Measurements from ENCODE around the gene CTAGE4. TPM values are rescaled to one million over a fixed set of nuclear protein-coding genes. Genes with fewer than 3 reads are reported as not detected.
"Not testable (repeated sequence)": the region's sequence is repeated elsewhere in the genome, so short reads cannot be mapped to it uniquely, and the experiment has no call there.

Gene CTAGE4
- total and polyA plus RNA-seq, 2 donors: 0.27 to 7.8 TPM

DNA sequence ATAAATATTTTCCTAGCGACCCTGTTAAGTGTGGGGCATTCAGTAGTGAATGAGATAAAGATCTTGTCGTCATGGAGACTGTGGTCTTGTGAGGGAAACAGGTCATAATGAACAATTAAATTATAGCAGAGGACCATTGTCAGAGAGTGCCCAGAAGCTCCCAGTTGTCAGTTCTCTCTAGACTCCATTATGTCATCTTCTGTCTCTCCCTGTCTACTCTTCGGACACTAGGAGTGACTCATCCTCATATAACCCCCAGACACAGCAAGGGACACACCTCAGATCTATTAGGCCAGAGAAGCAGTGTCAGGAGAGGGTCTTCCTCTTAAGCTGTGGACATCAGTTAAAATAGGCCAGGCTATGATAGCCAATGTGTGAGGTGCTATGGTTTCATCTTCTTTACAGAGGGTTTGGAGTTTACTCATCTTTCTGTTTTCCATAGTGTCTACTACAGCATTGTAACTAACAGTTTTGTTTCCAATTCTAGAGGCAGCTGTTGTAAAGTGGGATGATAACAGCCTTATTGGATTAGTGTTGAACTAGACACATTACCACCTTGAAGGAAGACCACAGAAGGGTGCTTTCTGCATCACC lies 5.4 kb downstream of the CTAGE4 start:
- DNase-seq (ENCODE audit: extremely low spot score): not testable (repeated sequence)

GRCh38 chr7:144193782-144194181 lies 10.5 kb downstream of the CTAGE4 start:
- not testable (repeated sequence) for H3K27ac ChIP-seq (ENCODE audit: low read depth); H3K36me3 ChIP-seq (ENCODE audit: insufficient read depth); DNase-seq (ENCODE audit: extremely low spot score); H3K4me1 ChIP-seq (ENCODE audit: insufficient read depth); H3K4me3 ChIP-seq (ENCODE audit: low read depth, low read length)
- no CpG with 5 or more reads among the region's 11 CpGs for WGBS

More for the DNA sequence above, 5.4 kb downstream of the CTAGE4 start:
- not testable (repeated sequence) for H3K4me1 ChIP-seq (ENCODE audit: insufficient read depth); H3K27ac ChIP-seq (ENCODE audit: low read depth); H3K36me3 ChIP-seq (ENCODE audit: insufficient read depth); H3K4me3 ChIP-seq (ENCODE audit: low read depth, low read length)
- WGBS: no CpG with 5 or more reads among the region's 3 CpGs

GRCh38 chr7:144194453-144194852 lies 11.2 kb downstream of the CTAGE4 start:
- not testable (repeated sequence) for H3K4me1 ChIP-seq (ENCODE audit: insufficient read depth); H3K4me3 ChIP-seq (ENCODE audit: low read depth, low read length); H3K27ac ChIP-seq (ENCODE audit: low read depth); DNase-seq (ENCODE audit: extremely low spot score); H3K36me3 ChIP-seq (ENCODE audit: insufficient read depth)
- WGBS: no CpG with 5 or more reads among the region's 6 CpGs

GRCh38 chr7:144195212-144195872 lies 12.1 kb downstream of the CTAGE4 start, which contains the start of gene ARHGEF35:
Gene ARHGEF35, minus strand, starts transcription at chr7:144195833. Its CDS starts 7,450 bp downstream, at chr7:144188383.
- not testable (repeated sequence) for H3K27ac ChIP-seq (ENCODE audit: low read depth)
- under 1% methylated on average over 15 of the region's 51 CpGs for WGBS

GRCh38 chr7:144198934-144199333 lies 15.7 kb downstream of the CTAGE4 start:
- not testable (repeated sequence) for H3K4me1 ChIP-seq (ENCODE audit: insufficient read depth); DNase-seq (ENCODE audit: extremely low spot score); H3K4me3 ChIP-seq (ENCODE audit: low read depth, low read length); H3K36me3 ChIP-seq (ENCODE audit: insufficient read depth); H3K27ac ChIP-seq (ENCODE audit: low read depth)
- WGBS: 83% methylated on average over 3 of the region's 4 CpGs

More at GRCh38 chr7:144195212-144195872, 12.1 kb downstream of the CTAGE4 start, which contains the start of gene ARHGEF35:
- H3K36me3 ChIP-seq (ENCODE audit: insufficient read depth); H3K4me3 ChIP-seq (ENCODE audit: low read depth, low read length); H3K4me1 ChIP-seq (ENCODE audit: insufficient read depth); DNase-seq (ENCODE audit: extremely low spot score): not testable (repeated sequence)

DNA sequence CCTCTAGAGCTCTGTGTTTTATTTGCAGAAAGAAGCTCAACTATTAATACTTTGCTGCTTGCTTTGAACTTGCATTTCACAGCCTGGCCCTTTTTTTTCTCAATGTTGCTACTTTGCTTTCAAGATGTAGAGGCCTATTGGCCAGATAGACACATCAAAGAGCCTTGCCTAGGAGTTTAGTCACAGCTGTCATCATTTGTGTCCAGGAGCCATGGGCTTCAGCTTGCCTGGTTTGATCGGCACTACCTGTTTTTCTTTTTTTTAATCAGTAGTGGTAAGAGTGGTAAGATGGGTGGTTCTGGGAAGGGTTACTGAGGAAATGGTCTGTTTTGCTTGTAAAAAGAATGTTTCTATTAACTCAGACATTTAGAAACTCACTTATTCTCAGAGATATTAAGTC lies 18.7 kb downstream of the CTAGE4 start:
- no CpG with 5 or more reads among the region's 1 CpG for WGBS
- H3K27ac ChIP-seq (ENCODE audit: low read depth); DNase-seq (ENCODE audit: extremely low spot score); H3K4me3 ChIP-seq (ENCODE audit: low read depth, low read length); H3K36me3 ChIP-seq (ENCODE audit: insufficient read depth); H3K4me1 ChIP-seq (ENCODE audit: insufficient read depth): not testable (repeated sequence)

DNA sequence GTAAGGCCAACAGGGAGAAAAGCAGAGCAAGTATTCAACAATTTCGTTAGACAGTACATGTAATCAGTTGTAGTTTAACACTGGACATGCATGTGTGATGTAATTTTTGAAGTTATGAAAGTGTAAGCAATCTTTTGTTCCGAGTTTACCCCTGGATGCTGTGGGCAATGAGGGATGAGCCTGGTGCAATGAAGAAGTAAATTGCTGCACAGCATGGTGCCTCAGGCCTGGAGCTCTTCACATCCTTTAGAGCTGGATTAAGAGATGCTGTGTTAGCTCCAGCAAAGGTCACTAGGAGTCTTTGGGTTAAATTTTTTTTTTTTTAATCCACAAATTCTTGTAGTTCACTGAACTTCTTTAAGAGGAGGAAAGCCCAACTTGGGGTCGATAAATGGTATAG lies 19.8 kb downstream of the CTAGE4 start:
- not testable (repeated sequence) for DNase-seq (ENCODE audit: extremely low spot score); H3K4me3 ChIP-seq (ENCODE audit: low read depth, low read length); H3K4me1 ChIP-seq (ENCODE audit: insufficient read depth); H3K36me3 ChIP-seq (ENCODE audit: insufficient read depth); H3K27ac ChIP-seq (ENCODE audit: low read depth)
- no CpG with 5 or more reads among the region's 3 CpGs for WGBS

- not testable (repeated sequence) for H3K36me3 ChIP-seq (ENCODE audit: insufficient read depth); DNase-seq (ENCODE audit: extremely low spot score); H3K27ac ChIP-seq (ENCODE audit: low read depth); H3K4me1 ChIP-seq (ENCODE audit: insufficient read depth); H3K4me3 ChIP-seq (ENCODE audit: low read depth, low read length)
- no CpG with 5 or more reads among the region's 5 CpGs for WGBS
These were observed 22.0 kb downstream of the CTAGE4 start for GRCh38 chr7:144205306-144205705.

- DNase-seq (ENCODE audit: extremely low spot score); H3K4me1 ChIP-seq (ENCODE audit: insufficient read depth); H3K36me3 ChIP-seq (ENCODE audit: insufficient read depth); H3K4me3 ChIP-seq (ENCODE audit: low read depth, low read length); H3K27ac ChIP-seq (ENCODE audit: low read depth): not testable (repeated sequence)
These were observed 33.9 kb downstream of the CTAGE4 start for GRCh38 chr7:144217200-144217599.

DNA sequence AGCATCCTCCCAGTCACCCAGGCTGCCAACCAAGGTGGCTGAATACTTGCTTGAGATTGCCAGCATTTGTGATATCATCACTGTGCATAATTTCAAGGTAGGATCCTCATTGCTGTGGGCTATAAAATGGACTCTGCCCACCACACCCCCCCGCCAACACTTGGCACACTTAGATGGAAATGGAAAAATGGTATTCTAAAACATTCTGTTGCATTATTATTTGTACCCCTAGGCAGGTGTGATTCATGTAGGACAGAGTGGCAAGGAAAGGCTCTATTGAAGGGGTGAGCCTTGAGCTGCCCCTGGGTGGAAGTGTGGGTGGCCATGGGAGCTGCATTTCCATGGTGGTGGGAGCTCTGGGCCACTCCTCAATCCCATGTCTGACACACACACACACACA lies 35.3 kb downstream of the CTAGE4 start:
- H3K4me1 ChIP-seq (ENCODE audit: insufficient read depth); H3K36me3 ChIP-seq (ENCODE audit: insufficient read depth); H3K4me3 ChIP-seq (ENCODE audit: low read depth, low read length); H3K27ac ChIP-seq (ENCODE audit: low read depth); DNase-seq (ENCODE audit: extremely low spot score): not testable (repeated sequence)
- WGBS: over 99% methylated on average over 1 of the region's 1 CpG

DNA sequence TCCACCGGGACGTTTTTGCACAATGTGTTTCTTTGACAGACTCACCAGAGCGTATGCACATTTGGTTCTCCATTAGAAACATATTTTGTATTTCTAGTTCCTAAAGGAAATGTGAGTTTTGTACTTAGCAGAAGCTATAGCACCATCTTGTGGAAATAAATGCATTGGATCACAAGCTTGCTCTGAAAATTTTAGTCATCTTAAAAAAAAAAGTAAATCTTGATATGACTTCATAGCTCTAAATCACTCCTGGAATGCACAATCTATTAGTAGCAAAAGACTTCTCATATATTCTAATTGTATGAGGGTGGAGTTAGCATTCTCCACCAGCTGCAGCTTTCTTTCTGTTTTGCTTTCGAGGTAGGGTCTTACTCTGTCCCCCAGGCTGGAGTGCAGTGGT lies 35.9 kb downstream of the CTAGE4 start:
- no CpG with 5 or more reads among the region's 4 CpGs for WGBS
- not testable (repeated sequence) for H3K4me1 ChIP-seq (ENCODE audit: insufficient read depth); H3K4me3 ChIP-seq (ENCODE audit: low read depth, low read length); H3K36me3 ChIP-seq (ENCODE audit: insufficient read depth); H3K27ac ChIP-seq (ENCODE audit: low read depth); DNase-seq (ENCODE audit: extremely low spot score)

GRCh38 chr7:144220531-144220930 lies 37.3 kb downstream of the CTAGE4 start:
- H3K4me3 ChIP-seq (ENCODE audit: low read depth, low read length); H3K4me1 ChIP-seq (ENCODE audit: insufficient read depth); H3K36me3 ChIP-seq (ENCODE audit: insufficient read depth); H3K27ac ChIP-seq (ENCODE audit: low read depth); DNase-seq (ENCODE audit: extremely low spot score): not testable (repeated sequence)

- H3K4me3 ChIP-seq (ENCODE audit: low read depth, low read length); H3K4me1 ChIP-seq (ENCODE audit: insufficient read depth); DNase-seq (ENCODE audit: extremely low spot score); H3K27ac ChIP-seq (ENCODE audit: low read depth); H3K36me3 ChIP-seq (ENCODE audit: insufficient read depth): not testable (repeated sequence)
These were observed 40.4 kb downstream of the CTAGE4 start for GRCh38 chr7:144223675-144224074.

- H3K4me1 ChIP-seq (ENCODE audit: insufficient read depth); DNase-seq (ENCODE audit: extremely low spot score); H3K36me3 ChIP-seq (ENCODE audit: insufficient read depth); H3K4me3 ChIP-seq (ENCODE audit: low read depth, low read length); H3K27ac ChIP-seq (ENCODE audit: low read depth): not testable (repeated sequence)
- WGBS: 80% methylated on average over 3 of the region's 4 CpGs
These were observed 43.6 kb downstream of the CTAGE4 start for GRCh38 chr7:144226866-144227265.
